ENCODE results near the gene SLC41A2. TPM values are rescaled to one million over a fixed set of nuclear protein-coding genes. Genes with fewer than 3 reads are reported as not detected.

SLC41A2 gene
- total and polyA plus RNA-seq, 2 donors (not counting 1 experiment from before 2014, with no cell fraction given) = 0.51 to 13.0 TPM

DNA sequence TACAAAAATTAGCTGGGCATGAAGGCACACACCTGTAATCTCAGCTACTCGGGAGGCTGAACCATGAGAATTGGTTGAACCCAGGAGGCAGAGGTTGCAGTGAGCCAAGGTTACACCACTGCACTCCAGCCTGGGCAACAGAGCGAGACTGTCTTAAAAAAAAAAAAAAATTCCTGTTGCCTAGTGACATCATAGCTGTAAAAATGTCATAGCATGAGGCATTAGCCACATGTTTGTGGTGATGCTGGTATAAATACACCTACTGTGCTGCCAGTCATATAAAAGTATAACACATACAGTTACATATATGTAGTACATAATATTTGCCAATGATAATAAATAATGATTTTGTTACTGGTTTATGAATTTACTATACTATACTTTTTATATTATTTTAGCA is 22.2 kb downstream of the SLC41A2 start:
- Histone ChIP-seq H3K27ac (ENCODE audit: low read length in 2 of 2) (no peak overlapping the region), H3K4me3 (ENCODE audit: control extremely low read depth in 1 of 5, extremely low read depth in 1 of 5, insufficient read depth in 1 of 5, low read depth in 2 of 5, low read length in 4 of 5) (no peak overlapping the region), H3K27me3 (replicated peaks in 1 of 4; ENCODE audit: control extremely low read depth in 1 of 4, control insufficient read depth in 3 of 4, insufficient read depth in 4 of 4, low read length in 3 of 4) (no peaks in the 10 kb centered on the region), H3K9ac (ENCODE audit: low read length) (no peak overlapping the region), H4K20me1 (ENCODE audit: control insufficient read depth, insufficient read depth, low read length, poor library complexity, severe bottlenecking) (no peaks in the 10 kb centered on the region), H3K4me2 (replicated peaks; ENCODE audit: low read depth, low read length, poor library complexity, severe bottlenecking) (no peak overlapping the region), H2AFZ (ENCODE audit: insufficient read depth, low read depth, low read length, poor library complexity, severe bottlenecking) (no peak overlapping the region), H3K4me1 (ENCODE audit: control insufficient read depth in 2 of 2, insufficient read depth in 2 of 2, low read length in 2 of 2) (no peaks in the 10 kb centered on the region), H3K36me3 (replicated peaks in 1 of 2; ENCODE audit: control extremely low read depth in 1 of 2, control insufficient read depth in 1 of 2, extremely low read depth in 1 of 2, insufficient read depth in 2 of 2, low read length in 1 of 2) (no peaks in the 10 kb centered on the region), H3K79me2 (ENCODE audit: control insufficient read depth, insufficient read depth, low read length) (no peaks in the 10 kb centered on the region), H3K9me3 (ENCODE audit: control extremely low read depth in 1 of 3, control insufficient read depth in 2 of 3, insufficient read depth in 1 of 3, low read length in 2 of 3) (no peaks in the 10 kb centered on the region)
- no peak overlapping the region for H3K27ac Mint-ChIP-seq
- ATAC-seq (ENCODE audit: low read depth) (no peak), DNase-seq (no peak)
- no peaks in the 10 kb centered on the region for H3K9me3 Mint-ChIP-seq (ENCODE audit: insufficient read depth)
- intact Hi-C loops (cut with micrococcal nuclease) = no loop called here
- TF ChIP-seq EZH2 (IDR thresholded peaks at IDR 0.05; ENCODE audit: borderline replicate concordance, insufficient read depth, low read depth, low read length, poor library complexity, severe bottlenecking) = no peak
- TF ChIP-seq, protein P1, sequence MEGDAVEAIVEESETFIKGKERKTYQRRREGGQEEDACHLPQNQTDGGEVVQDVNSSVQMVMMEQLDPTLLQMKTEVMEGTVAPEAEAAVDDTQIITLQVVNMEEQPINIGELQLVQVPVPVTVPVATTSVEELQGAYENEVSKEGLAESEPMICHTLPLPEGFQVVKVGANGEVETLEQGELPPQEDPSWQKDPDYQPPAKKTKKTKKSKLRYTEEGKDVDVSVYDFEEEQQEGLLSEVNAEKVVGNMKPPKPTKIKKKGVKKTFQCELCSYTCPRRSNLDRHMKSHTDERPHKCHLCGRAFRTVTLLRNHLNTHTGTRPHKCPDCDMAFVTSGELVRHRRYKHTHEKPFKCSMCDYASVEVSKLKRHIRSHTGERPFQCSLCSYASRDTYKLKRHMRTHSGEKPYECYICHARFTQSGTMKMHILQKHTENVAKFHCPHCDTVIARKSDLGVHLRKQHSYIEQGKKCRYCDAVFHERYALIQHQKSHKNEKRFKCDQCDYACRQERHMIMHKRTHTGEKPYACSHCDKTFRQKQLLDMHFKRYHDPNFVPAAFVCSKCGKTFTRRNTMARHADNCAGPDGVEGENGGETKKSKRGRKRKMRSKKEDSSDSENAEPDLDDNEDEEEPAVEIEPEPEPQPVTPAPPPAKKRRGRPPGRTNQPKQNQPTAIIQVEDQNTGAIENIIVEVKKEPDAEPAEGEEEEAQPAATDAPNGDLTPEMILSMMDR (IDR thresholded peaks at IDR 0.05) = no peak
- WGBS (ENCODE audit: insufficient coverage) = 91% methylated on average over 2 of the region's 2 CpGs
- CTCF ChIA-PET = interaction anchor here (0.8 kb wide), 1 partner anchor 18 kb away, joined by 3 read pairs; no protein-coding TSS in a partner anchor
- peaks cover 7% of the 10 kb centered on the region for H3K4me1 Mint-ChIP-seq
- POLR2A ChIA-PET = no interaction called here
- H3K4me3 Mint-ChIP-seq = no peak overlapping the region
- H3K27me3 Mint-ChIP-seq = no peaks in the 10 kb centered on the region

DNA sequence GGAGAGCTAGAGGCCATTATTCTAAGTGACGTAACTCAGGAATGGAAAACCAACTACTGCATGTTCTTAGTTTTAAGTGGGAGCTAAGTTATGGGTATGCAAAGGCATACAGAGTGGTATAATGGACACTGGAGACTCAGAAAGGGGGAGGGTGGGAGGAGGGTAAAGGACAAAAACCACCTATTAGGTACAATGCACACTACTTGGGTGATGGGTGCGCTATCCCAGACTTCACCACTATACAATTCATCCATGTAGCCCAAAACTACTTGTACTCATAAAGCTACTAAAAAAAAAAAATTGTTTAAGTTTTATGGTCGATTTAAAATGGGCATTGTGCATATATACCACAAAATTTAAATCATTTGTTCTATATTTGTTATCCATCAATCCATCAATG is 24.3 kb downstream of the SLC41A2 start:
- 67% methylated on average over 1 of the region's 3 CpGs for WGBS (ENCODE audit: insufficient coverage)
- no peak overlapping the region for H3K27ac Mint-ChIP-seq
- Histone ChIP-seq H3K9ac (ENCODE audit: low read length) (no peak overlapping the region), H2AFZ (ENCODE audit: insufficient read depth, low read depth, low read length, poor library complexity, severe bottlenecking) (no peak overlapping the region), H3K79me2 (ENCODE audit: control insufficient read depth, insufficient read depth, low read length) (no peaks in the 10 kb centered on the region), H3K27me3 (replicated peaks in 1 of 4; ENCODE audit: control extremely low read depth in 1 of 4, control insufficient read depth in 3 of 4, insufficient read depth in 4 of 4, low read length in 3 of 4) (no peaks in the 10 kb centered on the region), H3K36me3 (replicated peaks in 1 of 2; ENCODE audit: control extremely low read depth in 1 of 2, control insufficient read depth in 1 of 2, extremely low read depth in 1 of 2, insufficient read depth in 2 of 2, low read length in 1 of 2) (no peaks in the 10 kb centered on the region), H3K4me2 (replicated peaks; ENCODE audit: low read depth, low read length, poor library complexity, severe bottlenecking) (no peak overlapping the region), H3K27ac (ENCODE audit: low read length in 2 of 2) (no peak overlapping the region), H3K4me1 (ENCODE audit: control insufficient read depth in 2 of 2, insufficient read depth in 2 of 2, low read length in 2 of 2) (no peaks in the 10 kb centered on the region), H3K4me3 (ENCODE audit: control extremely low read depth in 1 of 5, extremely low read depth in 1 of 5, insufficient read depth in 1 of 5, low read depth in 2 of 5, low read length in 4 of 5) (no peak overlapping the region), H4K20me1 (ENCODE audit: control insufficient read depth, insufficient read depth, low read length, poor library complexity, severe bottlenecking) (no peaks in the 10 kb centered on the region), H3K9me3 (ENCODE audit: control extremely low read depth in 1 of 3, control insufficient read depth in 2 of 3, insufficient read depth in 1 of 3, low read length in 2 of 3) (no peaks in the 10 kb centered on the region)
- ChIA-PET POLR2A (interaction anchor here (0.7 kb wide), 1 partner anchor 60 kb away, joined by 6 read pairs; no protein-coding TSS in a partner anchor), CTCF (interaction anchor here (0.7 kb wide), 1 partner anchor 648 kb away, joined by 3 read pairs; no protein-coding TSS in a partner anchor)
- peaks cover 18% of the 10 kb centered on the region for H3K4me1 Mint-ChIP-seq
- no peak overlapping the region for H3K4me3 Mint-ChIP-seq
- no peak for DNase-seq
- no peaks in the 10 kb centered on the region for H3K27me3 Mint-ChIP-seq
- H3K9me3 Mint-ChIP-seq (ENCODE audit: insufficient read depth) = no peaks in the 10 kb centered on the region
- no peak for TF ChIP-seq EZH2 (IDR thresholded peaks at IDR 0.05; ENCODE audit: borderline replicate concordance, insufficient read depth, low read depth, low read length, poor library complexity, severe bottlenecking)
- TF ChIP-seq, protein P1 (IDR thresholded peaks at IDR 0.05) = no peak
- no peak for ATAC-seq (ENCODE audit: low read depth)
- intact Hi-C loops (cut with micrococcal nuclease) = no loop called here
